Gastroesophageal sphincter (tissue), 3 donors: ENCODE results near the gene FAM162B.

ENCODE experiments used
- CTCF ChIP-seq, 4 experiments: fragments of 200-600 bp in 2 of 4; fragments of 450-650 bp in 2 of 4; sonication (generic) in 1 of 4; IDR thresholded peaks; one replicate each; pipeline ENCODE4 v1.5.1; 2017 to 2019; ENCODE audit warnings: antibody characterized with exemption in 4 of 4, mild to moderate bottlenecking in 2 of 4, moderate library complexity in 2 of 4
- POLR2A ChIP-seq, 2 donors: fragments of 450-650 bp; IDR thresholded peaks; one replicate each; pipeline ENCODE4 v1.6.1; 2017; ENCODE audit warnings: antibody characterized with exemption in 2 of 2, mild to moderate bottlenecking in 2 of 2, moderate library complexity in 1 of 2
- POLR2AphosphoS5 ChIP-seq: sonication (generic); formaldehyde crosslinking; IDR thresholded peaks from one replicate; pipeline ENCODE4 v1.6.1; 2017; ENCODE audit warnings: antibody characterized with exemption

- TF ChIP-seq CTCF (IDR thresholded peaks at IDR 0.05) (no peak), POLR2AphosphoS5 (no peak), POLR2A (IDR thresholded peaks at IDR 0.05) (no peak)
Observed at GRCh38 chr6:116783852-116784251, 18.3 kb upstream of the FAM162B start.
